SU-DHL-6 (cell line): Measurements from ENCODE around the gene TNFSF11.

Experiments
- CTCF ChIP-seq: fragments of 200-600 bp; sonication (generic); IDR thresholded peaks from one replicate; pipeline ENCODE4 v1.5.1; 2017; ENCODE audit warnings: antibody characterized with exemption, mild to moderate bottlenecking, low read length, moderate library complexity; ENCODE audit not compliant: insufficient read depth, poor library complexity, severe bottlenecking
- EZH2phosphoT487 ChIP-seq: fragments of 200-600 bp; sonication (generic), shearing (Covaris generic); conservative IDR thresholded peaks from 2 replicates; pipeline ENCODE4 v1.6.1; 2018; ENCODE audit warnings: mild to moderate bottlenecking, antibody characterized with exemption, low read length, moderate library complexity, mixed read lengths

- no peak for TF ChIP-seq CTCF
- TF ChIP-seq EZH2phosphoT487, result no peak
Observed at GRCh38 chr13:42617221-42617620, 43.3 kb downstream of the TNFSF11 start.
